HL-60 (cell line): ENCODE data around the gene SMAD7.

Source experiments
- CTCF ChIP-seq: IDR thresholded peaks from one replicate; pipeline ENCODE4 v1.5.1; 2011; ENCODE audit warnings: low read length, control low read depth, inconsistent platforms; ENCODE audit not compliant: insufficient read depth
- GABPA ChIP-seq: IDR thresholded peaks from 2 replicates; pipeline ENCODE4 v1.6.1; 2012; ENCODE audit warnings: low read depth
- POLR2AphosphoS5 ChIP-seq: IDR thresholded peaks from 2 replicates; pipeline ENCODE4 v1.6.1; 2012; ENCODE audit warnings: low read depth
- REST ChIP-seq: IDR thresholded peaks from 2 replicates; pipeline ENCODE4 v1.6.1; 2012; ENCODE audit warnings: low read depth; ENCODE audit not compliant: insufficient replicate concordance
- SPI1 ChIP-seq: IDR thresholded peaks from 2 replicates; pipeline ENCODE4 v1.6.1; 2012; ENCODE audit warnings: low read depth, mild to moderate bottlenecking, borderline replicate concordance

GRCh38 chr18:48946329-48946835 is 4.4 kb downstream of the SMAD7 start:
- TF ChIP-seq CTCF, result no peak
- TF ChIP-seq REST, result no peak
- no peak for TF ChIP-seq POLR2AphosphoS5
- no peak for TF ChIP-seq GABPA
- TF ChIP-seq SPI1, result no peak
